GM23338 (cell line): ENCODE data around the gene STAU1. TPM values are rescaled to one million over a fixed set of nuclear protein-coding genes. Genes with fewer than 3 reads are reported as not detected.
A peak's percentile ranks its signal among the peaks of the same experiment; 100 is the strongest.

Source experiments
- ATAC-seq: fragments of 200-7000 bp; cut with Tn5 transposase; 3 replicates; pipeline ENCODE4 v1.9.1; 2020
- DNase-seq: peaks from one replicate; pipeline ENCODE4 v3.0.0-alpha.2; 2015; ENCODE audit warnings: low spot score
- H2AFZ ChIP-seq: fragments of 200-600 bp; sonication (generic); 2 replicates; pipeline ENCODE4 v1.8.0; 2016; ENCODE audit warnings: antibody characterized with exemption, mild to moderate bottlenecking, moderate library complexity
- H3F3A ChIP-seq: fragments of 200-600 bp; sonication (generic); replicated peaks from 2 replicates; pipeline ENCODE4 v1.8.0; 2017; ENCODE audit warnings: antibody characterized with exemption, mixed run types, low read depth
- H3K27ac ChIP-seq: fragments of 200-600 bp; sonication (generic); 2 replicates; pipeline ENCODE4 v1.6.1; 2016; ENCODE audit warnings: low read depth
- H3K27me3 ChIP-seq: fragments of 200-600 bp; sonication (generic); 2 replicates; pipeline ENCODE4 v1.8.0; 2016; ENCODE audit warnings: mild to moderate bottlenecking, mixed run types, moderate library complexity; ENCODE audit not compliant: insufficient read depth
- H3K36me3 ChIP-seq: fragments of 200-600 bp; sonication (generic); 2 replicates; pipeline ENCODE4 v1.8.0; 2016; ENCODE audit warnings: mild to moderate bottlenecking; ENCODE audit not compliant: insufficient read depth
- H3K4me1 ChIP-seq: fragments of 200-600 bp; sonication (generic); 2 replicates; pipeline ENCODE4 v1.8.0; 2016; ENCODE audit warnings: mild to moderate bottlenecking, moderate library complexity; ENCODE audit not compliant: insufficient read depth
- H3K4me2 ChIP-seq: fragments of 200-600 bp; sonication (generic); 2 replicates; pipeline ENCODE4 v1.7.1; 2017; ENCODE audit warnings: mixed run types
- H3K4me3 ChIP-seq: fragments of 200-600 bp; sonication (generic); 2 replicates; pipeline ENCODE4 v1.6.1; 2016; ENCODE audit warnings: mixed run types
- H3K79me2 ChIP-seq: fragments of 200-600 bp; sonication (generic); replicated peaks from 2 replicates; pipeline ENCODE4 v1.8.0; 2017; ENCODE audit warnings: mild to moderate bottlenecking; ENCODE audit not compliant: insufficient read depth
- H3K9me2 ChIP-seq: fragments of 200-600 bp; sonication (generic); 2 replicates; pipeline ENCODE4 v1.8.0; 2017; ENCODE audit not compliant: insufficient read depth
- H4K20me1 ChIP-seq: fragments of 200-600 bp; sonication (generic); replicated peaks from 2 replicates; pipeline ENCODE4 v1.8.0; 2017; ENCODE audit warnings: mild to moderate bottlenecking; ENCODE audit not compliant: insufficient read depth
- H3K27ac Mint-ChIP-seq: 2 replicates; pipeline ENCODE4 v1.8.0; 2020; ENCODE audit warnings: inconsistent platforms, mild to moderate bottlenecking, moderate library complexity, mixed read lengths
- H3K27me3 Mint-ChIP-seq: 3 replicates; pipeline ENCODE4 v1.8.0; 2022; ENCODE audit warnings: low read depth, mild to moderate bottlenecking, moderate library complexity, mixed read lengths, inconsistent platforms; ENCODE audit not compliant: insufficient read depth, poor library complexity
- H3K36me3 Mint-ChIP-seq: 3 replicates; pipeline ENCODE4 v1.8.0; 2021; ENCODE audit warnings: low read depth, mild to moderate bottlenecking, inconsistent platforms, moderate library complexity, mixed read lengths
- H3K4me1 Mint-ChIP-seq: 3 replicates; pipeline ENCODE4 v1.8.0; 2020; ENCODE audit warnings: mild to moderate bottlenecking, inconsistent platforms, mixed read lengths
- H3K4me3 Mint-ChIP-seq: 3 replicates; pipeline ENCODE4 v1.8.0; 2021; ENCODE audit warnings: moderate library complexity, mild to moderate bottlenecking, inconsistent platforms, mixed read lengths
- H3K9me3 Mint-ChIP-seq: 3 replicates; pipeline ENCODE4 v1.8.0; 2020; ENCODE audit warnings: moderate library complexity, mild to moderate bottlenecking, inconsistent platforms, mixed read lengths
- CREB1 ChIP-seq: fragments of 250-450 bp; sonication (Bioruptor Pico); IDR thresholded peaks from 2 replicates; pipeline ENCODE4 v1.5.0; 2020; ENCODE audit warnings: low read depth, mild to moderate bottlenecking, moderate library complexity
- ETS1 ChIP-seq: IDR thresholded peaks from 2 replicates; pipeline ENCODE4 v1.6.1; 2016; ENCODE audit warnings: antibody characterized with exemption
- EZH2 ChIP-seq: fragments of 200-600 bp; sonication (generic); IDR thresholded peaks from one replicate; pipeline ENCODE4 v1.8.0; 2017; ENCODE audit warnings: antibody characterized with exemption, mild to moderate bottlenecking, low read depth; ENCODE audit not compliant: unreplicated experiment
- EZH2phosphoT487 ChIP-seq: fragments of 200-600 bp; sonication (generic); IDR thresholded peaks from one replicate; pipeline ENCODE4 v1.8.1; 2018; ENCODE audit warnings: antibody characterized with exemption; ENCODE audit not compliant: unreplicated experiment
- JUNB ChIP-seq: IDR thresholded peaks from one replicate; pipeline ENCODE4 v1.6.1; 2016; ENCODE audit warnings: antibody characterized with exemption; ENCODE audit not compliant: unreplicated experiment
- NANOG ChIP-seq: IDR thresholded peaks from 2 replicates; pipeline ENCODE4 v1.6.1; 2016; ENCODE audit warnings: antibody characterized with exemption, borderline replicate concordance
- REST ChIP-seq: IDR thresholded peaks from one replicate; pipeline ENCODE4 v1.6.1; 2018; ENCODE audit warnings: antibody characterized with exemption; ENCODE audit not compliant: unreplicated experiment
- STAT1 ChIP-seq: IDR thresholded peaks from one replicate; pipeline ENCODE4 v1.6.1; 2016; ENCODE audit warnings: antibody characterized with exemption; ENCODE audit not compliant: unreplicated experiment
- ZNF114 ChIP-seq: fragments of 250-450 bp; sonication (Bioruptor Pico); IDR thresholded peaks from 2 replicates; pipeline ENCODE4 v1.5.0; 2020; ENCODE audit warnings: mild to moderate bottlenecking, moderate library complexity
- ZNF331 ChIP-seq: fragments of 250-450 bp; sonication (Bioruptor Pico); IDR thresholded peaks from 2 replicates; pipeline ENCODE4 v1.5.0; 2020; ENCODE audit warnings: low read depth, mild to moderate bottlenecking, moderate library complexity
- ZNF462 ChIP-seq: fragments of 250-450 bp; sonication (Bioruptor Pico); IDR thresholded peaks from 2 replicates; pipeline ENCODE4 v1.5.0; 2020; ENCODE audit warnings: mild to moderate bottlenecking, moderate library complexity
- polyA plus RNA-seq: library from polyadenylated mRNA; unstranded; fragments of >200 nt; fragmentation: Nextera tagmentation; extraction: Ambion mirVana; gene quantifications from 2 replicates; pipeline ENCODE4 v1.2.1, GENCODE V29; 2016
- total RNA-seq: library from RNA; depleted of rRNA; stranded (reverse); fragments of >200 nt; shearing (Covaris generic); gene quantifications from 2 replicates; pipeline ENCODE4 v1.2.3, GENCODE V29; 2014

STAU1 gene
- total and polyA plus RNA-seq, 2 experiments from 2014 or later: 102 TPM

GRCh38 chr20:49140834-49141233, 47.3 kb downstream of the STAU1 start:
- H3K36me3 Mint-ChIP-seq: peaks cover 25% of the 10 kb centered on the region; the same call in 2 of the 3 replicates
- H3K27ac Mint-ChIP-seq: no peak overlapping the region
- H3K9me2 ChIP-seq: no peaks in the 10 kb centered on the region
- peaks cover 31% of the 10 kb centered on the region; the same call in 1 of the 2 replicates for H4K20me1 ChIP-seq
- H3K36me3 ChIP-seq: peaks cover 23% of the 10 kb centered on the region
- DNase-seq (no peak), ATAC-seq (no peak)
- no peak overlapping the region for H3K4me2 ChIP-seq
- H3K4me1 Mint-ChIP-seq: no peaks in the 10 kb centered on the region
- no peaks in the 10 kb centered on the region for H3F3A ChIP-seq
- no peaks in the 10 kb centered on the region for H3K9me3 Mint-ChIP-seq
- H3K27me3 Mint-ChIP-seq: no peaks in the 10 kb centered on the region
- no peak overlapping the region for H2AFZ ChIP-seq
- peak overlapping the region; percentile 53 for H3K27ac ChIP-seq
- H3K4me1 ChIP-seq: no peaks in the 10 kb centered on the region
- TF ChIP-seq CREB1 (CRISPR knock-in tag) (no peak), STAT1 (no peak), EZH2phosphoT487 (no peak), ZNF114 (CRISPR knock-in tag) (no peak), JUNB (no peak), NANOG (no peak), ETS1 (no peak), REST (no peak)
- peaks cover 57% of the 10 kb centered on the region for H3K79me2 ChIP-seq
- no peak overlapping the region for H3K4me3 Mint-ChIP-seq
- no peak overlapping the region for H3K4me3 ChIP-seq
- no peaks in the 10 kb centered on the region for H3K27me3 ChIP-seq

GRCh38 chr20:49140411-49140810, 47.7 kb downstream of the STAU1 start:
- Histone ChIP-seq H3K4me1 (no peaks in the 10 kb centered on the region), H3F3A (no peaks in the 10 kb centered on the region), H3K27ac (no peak overlapping the region), H2AFZ (no peak overlapping the region), H3K4me2 (no peak overlapping the region), H3K36me3 (peaks cover 26% of the 10 kb centered on the region), H3K4me3 (no peak overlapping the region), H3K79me2 (peaks cover 53% of the 10 kb centered on the region), H4K20me1 (peaks cover 31% of the 10 kb centered on the region; the same call in 1 of the 2 replicates), H3K9me2 (no peaks in the 10 kb centered on the region), H3K27me3 (no peaks in the 10 kb centered on the region)
- DNase-seq (no peak), ATAC-seq (no peak)
- no peaks in the 10 kb centered on the region for H3K27me3 Mint-ChIP-seq
- H3K36me3 Mint-ChIP-seq: peaks cover 28% of the 10 kb centered on the region; the same call in 2 of the 3 replicates
- no peak overlapping the region for H3K27ac Mint-ChIP-seq
- no peaks in the 10 kb centered on the region for H3K4me1 Mint-ChIP-seq
- H3K9me3 Mint-ChIP-seq: no peaks in the 10 kb centered on the region
- no peak overlapping the region for H3K4me3 Mint-ChIP-seq
- TF ChIP-seq ZNF331: no peak
- no peak for TF ChIP-seq NANOG
- TF ChIP-seq CREB1 (CRISPR knock-in tag): no peak
- TF ChIP-seq ZNF462 (CRISPR knock-in tag): no peak
- no peak for TF ChIP-seq EZH2
- no peak for TF ChIP-seq STAT1
